HG02943 (cell line): ENCODE measurements around the gene LRRC74B.

Experiments used
- ATAC-seq: cut with Tn5 transposase; IDR thresholded peaks from one replicate; pipeline ENCODE4 v1.9.1; 2021; ENCODE audit warnings: mild to moderate bottlenecking, low read depth, moderate library complexity; ENCODE audit not compliant: unreplicated experiment

Gene LRRC74B

GRCh38 chr22:21013657-21014201 lies 32.0 kb upstream of the LRRC74B start:
- no peak for ATAC-seq

DNA sequence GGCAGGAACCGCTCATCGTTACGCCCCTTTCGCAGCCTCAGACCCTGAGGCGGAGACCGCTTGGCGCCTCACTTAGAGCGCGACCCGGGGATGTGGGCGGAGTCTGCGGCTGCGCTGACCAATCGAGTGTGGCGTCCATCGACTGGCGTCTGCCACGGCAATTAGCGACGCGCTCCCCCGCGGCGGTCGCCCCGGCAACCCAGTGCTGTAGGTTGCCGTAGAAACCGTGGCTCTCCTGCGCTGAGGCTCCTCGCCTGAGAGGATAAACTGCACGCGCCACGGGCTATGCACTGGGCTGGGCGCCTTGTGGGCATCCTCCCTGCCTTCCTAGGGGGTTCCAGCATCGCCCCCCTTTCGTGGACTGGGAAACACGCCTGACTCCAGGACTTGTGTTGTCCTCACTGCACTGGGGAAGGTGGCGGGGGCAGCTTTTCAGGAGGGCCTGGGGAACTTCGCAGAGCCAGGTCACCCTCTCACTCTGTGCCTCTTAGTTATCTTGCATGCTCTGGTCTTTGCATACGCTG lies 31.5 kb upstream of the LRRC74B start:
- ATAC-seq = no peak

DNA sequence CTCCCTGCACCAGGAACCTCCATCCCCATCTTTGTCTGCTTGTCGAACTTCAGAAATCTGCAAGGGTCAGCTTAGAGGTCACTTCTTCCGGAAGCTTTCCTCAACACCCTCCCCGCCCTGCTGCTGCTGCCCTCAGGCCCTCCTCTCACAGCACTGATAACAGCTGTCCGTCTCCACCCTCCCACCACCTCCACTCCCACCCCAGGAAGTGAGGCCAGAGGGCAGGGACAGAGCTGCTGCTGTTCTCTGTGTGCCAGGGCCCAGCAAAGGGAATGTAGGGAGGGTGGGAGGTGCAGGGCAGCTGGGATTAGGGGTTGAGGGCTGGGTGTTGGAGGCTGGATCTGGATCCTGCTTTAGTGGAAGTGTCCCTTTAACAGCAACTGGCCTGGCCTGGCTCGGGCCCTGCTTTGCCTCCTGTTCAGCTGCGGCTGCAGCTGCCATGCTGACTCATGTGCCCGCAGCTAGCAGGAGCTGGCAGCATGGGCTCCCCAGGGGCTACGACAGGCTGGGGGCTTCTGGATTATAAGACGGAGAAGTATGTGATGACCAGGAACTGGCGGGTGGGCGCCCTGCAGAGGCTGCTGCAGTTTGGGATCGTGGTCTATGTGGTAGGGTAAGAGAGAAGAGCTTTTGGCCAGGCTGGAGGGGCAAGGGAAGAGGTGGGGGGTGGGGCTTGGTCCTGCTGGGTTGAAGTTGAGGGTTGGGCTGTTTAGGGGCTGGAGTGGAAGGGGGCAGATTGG lies 30.9 kb upstream of the LRRC74B start, which contains the start of gene P2RX6:
Gene P2RX6, plus strand, starts transcription at position 440 of the 740 bp plus-strand sequence. Its CDS starts 10 bp downstream, at position 450.
- no peak for ATAC-seq

DNA sequence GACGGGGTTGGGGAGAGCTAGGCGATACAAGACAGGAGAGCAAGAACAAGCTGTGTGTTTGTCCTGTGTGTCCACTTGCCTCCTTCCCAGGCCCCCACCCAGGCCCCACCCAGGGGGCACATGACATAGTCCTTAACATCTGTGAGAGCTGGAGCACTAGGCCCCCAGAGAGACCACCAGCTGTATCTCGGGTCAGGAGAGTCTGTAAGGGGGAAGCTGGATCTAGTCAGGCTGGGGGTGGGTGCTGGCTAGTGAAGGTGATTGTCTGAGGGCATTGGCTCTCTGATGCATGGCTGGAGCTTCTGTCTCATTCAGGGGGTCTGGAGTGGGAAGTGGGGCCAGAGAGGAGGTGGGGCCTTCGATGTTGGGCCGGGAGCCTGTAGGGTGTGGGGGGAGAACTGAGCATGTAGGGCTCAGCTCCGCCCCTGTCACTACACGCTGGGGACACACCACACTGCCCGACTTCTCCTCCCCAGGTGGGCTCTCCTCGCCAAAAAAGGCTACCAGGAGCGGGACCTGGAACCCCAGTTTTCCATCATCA lies 30.2 kb upstream of the LRRC74B start:
- ATAC-seq = no peak

GRCh38 chr22:21016644-21017420 lies 28.9 kb upstream of the LRRC74B start:
- no peak for ATAC-seq

GRCh38 chr22:21018314-21018713 lies 27.4 kb upstream of the LRRC74B start:
- no peak for ATAC-seq

- no peak for ATAC-seq
Observed at GRCh38 chr22:21020802-21021429, 24.8 kb upstream of the LRRC74B start.

GRCh38 chr22:21022507-21022906 lies 23.2 kb upstream of the LRRC74B start:
- ATAC-seq = no peak

DNA sequence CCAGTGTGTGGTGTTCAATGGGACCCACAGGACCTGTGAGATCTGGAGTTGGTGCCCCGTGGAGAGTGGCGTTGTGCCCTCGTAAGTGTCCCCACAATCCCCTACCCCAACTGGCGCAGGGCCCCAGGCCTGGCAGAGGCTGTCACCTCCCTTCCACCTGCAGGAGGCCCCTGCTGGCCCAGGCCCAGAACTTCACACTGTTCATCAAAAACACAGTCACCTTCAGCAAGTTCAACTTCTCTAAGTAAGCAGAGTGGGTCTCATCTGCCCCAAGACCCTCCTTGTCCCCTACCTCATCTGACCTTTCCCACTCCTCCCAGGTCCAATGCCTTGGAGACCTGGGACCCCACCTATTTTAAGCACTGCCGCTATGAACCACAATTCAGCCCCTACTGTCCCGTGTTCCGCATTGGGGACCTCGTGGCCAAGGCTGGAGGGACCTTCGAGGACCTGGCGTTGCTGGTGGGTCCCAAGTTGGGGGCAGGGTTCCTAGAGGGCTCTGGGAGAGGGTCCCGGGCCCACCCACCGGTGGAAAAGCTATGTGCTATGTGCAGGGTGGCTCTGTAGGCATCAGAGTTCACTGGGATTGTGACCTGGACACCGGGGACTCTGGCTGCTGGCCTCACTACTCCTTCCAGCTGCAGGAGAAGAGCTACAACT lies 22.7 kb upstream of the LRRC74B start:
- ATAC-seq = no peak

- ATAC-seq = no peak
Observed at GRCh38 chr22:21025266-21025665, 20.5 kb upstream of the LRRC74B start.

- ATAC-seq = no peak
Observed at GRCh38 chr22:21025763-21026755, 19.7 kb upstream of the LRRC74B start.

DNA sequence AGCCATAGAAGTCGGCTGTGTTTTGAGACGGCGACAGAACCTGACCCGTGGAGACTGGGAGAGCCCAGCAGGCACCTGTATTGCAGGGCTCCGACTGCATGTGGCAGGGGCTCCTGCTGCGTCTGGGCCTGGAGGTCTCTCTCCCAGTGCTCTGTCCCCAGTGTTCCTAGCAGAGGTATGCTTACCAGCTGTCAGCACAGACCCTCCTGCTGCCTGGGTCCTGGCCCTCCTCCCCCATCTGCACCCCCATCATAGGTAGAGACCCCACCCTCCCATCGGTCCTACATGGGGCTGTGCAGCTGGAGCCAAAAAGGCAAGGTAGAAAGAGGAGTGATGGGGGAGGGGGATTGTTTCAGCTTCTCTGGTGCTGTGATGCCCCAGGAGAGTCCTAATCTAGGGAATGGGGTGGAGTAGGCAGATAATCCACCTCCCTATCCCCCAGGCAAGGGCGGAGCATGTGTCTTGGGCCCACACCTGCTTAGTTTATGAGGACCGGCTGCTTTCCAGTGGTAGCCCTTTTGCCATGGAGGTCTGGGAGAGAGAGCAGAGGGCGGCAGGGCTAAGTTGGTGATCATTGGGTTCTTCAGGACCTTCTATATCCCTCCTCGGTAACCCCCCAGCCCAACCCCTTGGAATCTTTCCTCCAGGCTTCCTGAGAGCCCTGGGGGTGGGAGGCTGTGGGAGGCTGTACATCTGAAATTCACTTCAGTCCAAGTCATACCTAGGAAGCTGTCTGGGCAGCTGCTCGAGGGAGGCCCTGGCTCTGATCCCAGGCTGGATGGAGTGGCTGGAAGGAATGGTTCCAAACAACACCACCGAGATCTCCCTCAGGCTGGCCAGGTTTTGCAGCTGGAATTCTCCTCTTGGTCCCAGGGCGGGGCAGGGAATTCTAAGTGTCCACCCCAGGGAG lies 18.7 kb upstream of the LRRC74B start:
- no peak for ATAC-seq

DNA sequence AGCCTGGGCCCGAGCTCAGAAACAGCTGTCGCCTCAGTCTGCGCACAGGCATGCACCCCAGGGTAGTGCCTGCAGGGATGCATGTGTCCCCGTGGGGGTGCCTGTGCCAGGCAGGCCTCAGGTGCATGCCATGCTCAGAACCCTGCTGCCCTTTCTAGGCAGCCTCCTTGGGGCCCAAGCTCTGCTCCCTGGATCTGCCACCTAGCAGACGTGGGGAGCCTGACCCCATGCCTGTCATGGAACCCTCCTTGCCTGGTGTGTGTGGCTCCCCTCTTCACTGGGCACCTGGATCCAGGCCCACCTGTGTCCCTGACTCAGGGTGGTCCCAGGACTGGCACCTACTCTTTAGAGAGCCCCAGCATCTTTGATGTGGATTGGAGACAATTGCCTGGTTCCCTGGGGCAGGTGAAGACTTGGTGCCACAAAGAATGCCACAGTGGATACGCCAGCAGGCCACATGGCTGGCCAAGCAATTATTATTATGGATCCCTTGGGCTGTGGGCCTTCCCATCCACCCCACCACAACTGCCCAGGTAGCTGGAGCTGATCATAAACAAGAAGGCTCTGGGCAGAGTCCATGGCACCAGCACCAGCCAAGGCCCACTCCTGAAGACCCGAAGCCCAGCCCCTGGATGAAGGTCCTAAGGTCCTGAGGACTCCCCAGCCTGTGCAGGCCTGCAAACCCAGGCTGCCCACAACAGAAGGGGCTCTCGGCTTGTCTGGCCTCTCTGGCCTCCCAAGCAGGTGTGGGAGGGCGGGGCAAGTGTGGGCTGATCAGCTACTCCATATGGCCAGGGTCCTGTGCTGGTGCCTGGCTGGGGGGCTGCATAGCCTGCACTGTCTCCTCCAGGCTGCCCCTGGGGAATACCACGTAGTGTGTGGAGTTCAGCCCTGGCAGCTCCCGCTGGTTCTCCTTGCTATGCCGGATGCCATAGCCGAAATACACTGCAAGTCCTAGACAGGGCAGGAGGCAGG lies 17.2 kb upstream of the LRRC74B start:
- no peak for ATAC-seq

DNA sequence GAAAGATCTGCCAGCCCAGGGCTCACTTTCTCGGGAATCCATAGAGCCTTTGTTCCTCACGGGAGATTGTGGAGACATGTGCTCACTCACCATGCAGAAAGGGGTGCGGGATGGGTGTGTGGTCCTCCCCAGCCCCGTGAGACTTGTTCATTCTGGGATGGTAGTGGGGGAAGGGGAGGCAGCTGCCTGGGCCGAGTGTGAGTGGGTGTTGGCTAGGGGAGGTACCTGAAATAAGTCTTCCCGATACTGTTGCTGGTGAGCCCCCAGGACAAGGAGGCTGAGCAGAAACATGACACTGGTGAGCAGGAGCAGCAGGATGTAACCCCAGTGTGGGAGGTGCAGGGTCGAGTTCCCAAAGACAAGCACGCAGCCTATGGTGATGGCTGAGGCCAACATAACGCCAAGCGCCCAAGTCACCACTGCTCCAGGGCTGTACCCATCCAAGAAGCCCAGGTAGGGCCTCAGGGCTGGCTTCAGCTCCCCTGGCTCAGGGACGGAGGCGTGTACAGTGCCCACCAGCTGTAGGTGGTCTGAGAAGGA lies 16.2 kb upstream of the LRRC74B start:
- ATAC-seq = no peak

GRCh38 chr22:21030032-21030431 lies 15.7 kb upstream of the LRRC74B start:
- no peak for ATAC-seq
